Measurements from ENCODE around the gene GPR162.

DNA sequence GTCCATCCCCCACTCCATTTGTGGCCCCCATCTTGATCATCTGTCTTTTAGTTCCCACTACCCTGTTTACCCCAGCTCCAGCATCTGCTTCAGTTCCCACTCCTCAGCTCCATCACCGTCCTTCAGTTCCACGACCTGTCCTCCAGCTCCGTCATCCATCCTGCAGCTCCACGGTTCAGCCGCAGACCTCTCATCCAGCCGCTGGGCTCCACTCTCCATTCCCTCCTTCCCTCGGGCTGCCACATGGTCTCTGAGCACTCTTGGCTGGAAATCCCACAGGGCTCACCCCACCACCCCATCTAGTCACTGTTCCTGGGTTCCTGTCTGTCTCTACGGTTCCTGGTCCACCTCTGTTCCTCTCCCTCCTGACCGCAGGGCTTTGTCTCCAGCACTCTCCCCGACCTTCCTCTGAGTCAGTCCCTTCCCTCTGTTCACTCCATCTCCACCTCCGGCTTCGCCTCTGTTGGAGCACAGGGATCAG is 3.3 kb downstream of the GPR162 start:
- TF ChIP-seq CTCF (conservative IDR thresholded peaks at IDR 0.05; ENCODE audit: low read depth, low read length) (no peak), RFX5 (IDR thresholded peaks at IDR 0.05; ENCODE audit: low read depth, low read length) (no peak), FOS (IDR thresholded peaks at IDR 0.05; ENCODE audit: low read depth, low read length) (no peak)

All from IMR-90 (cell line).